Measurements from ENCODE around the gene MEPE.
"Not testable (repeated sequence)": the region's sequence is repeated elsewhere in the genome, so short reads cannot be mapped to it uniquely, and the experiment has no call there.

MEPE gene

DNA sequence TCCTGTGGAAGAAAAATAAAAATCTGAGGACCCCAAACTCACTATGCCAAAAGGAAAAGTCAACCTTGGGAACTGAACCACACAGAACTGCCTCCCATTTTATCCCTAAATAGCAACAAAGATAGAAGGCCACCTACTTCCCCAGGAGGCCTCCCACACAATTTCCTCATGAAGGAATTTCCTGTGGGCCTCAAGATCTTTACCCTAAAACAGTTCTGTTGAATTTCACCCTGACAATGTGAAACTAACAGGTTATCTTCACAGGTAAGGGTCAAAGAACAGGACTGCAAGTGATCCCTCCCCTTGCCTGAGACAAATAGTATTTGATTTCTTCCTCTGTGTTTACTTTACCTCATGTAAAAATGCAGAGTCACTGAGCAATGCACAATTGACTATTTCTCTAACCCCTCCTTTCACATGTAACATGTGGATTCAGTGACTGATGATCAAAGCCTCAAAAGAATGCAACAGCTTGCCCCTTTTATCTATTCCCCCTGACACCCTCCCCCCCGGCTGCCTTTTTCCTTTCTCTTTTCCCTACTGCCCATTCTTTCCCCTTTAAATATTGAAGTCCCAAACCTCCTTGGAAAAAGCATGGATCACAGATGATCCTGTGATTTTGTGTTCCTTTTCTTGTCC, 33.3 kb downstream of the MEPE start:
- in situ Hi-C loops (cut with HindIII; ENCODE audit: low pct_unique_long_range_greater_than_20kb, low sequenced_read_pairs): no loop called here
- no peak for DNase-seq (ENCODE audit: low read depth in 1 of 2, low spot score in 1 of 2)
- no peak for TF ChIP-seq JUND (IDR thresholded peaks at IDR 0.05; ENCODE audit: low read depth)

DNA sequence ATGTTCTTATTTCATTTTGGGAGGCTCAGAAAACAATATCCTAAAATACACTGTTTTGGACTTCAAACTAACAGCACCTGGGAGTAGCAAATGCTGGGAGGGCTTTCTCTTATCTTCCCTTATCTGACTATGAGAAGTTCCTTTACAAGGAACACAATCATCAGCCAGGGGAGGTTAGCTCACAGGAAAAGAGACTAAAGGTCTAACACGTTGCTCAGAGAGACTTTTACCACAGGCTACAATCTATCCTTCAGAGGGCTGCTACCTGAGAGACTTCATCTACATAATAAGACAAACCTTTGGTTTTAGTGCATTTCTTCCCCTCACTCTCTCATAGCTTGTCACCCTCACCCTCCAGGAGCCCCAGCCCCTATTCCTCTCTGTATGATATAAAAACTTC, 35.8 kb downstream of the MEPE start:
- in situ Hi-C loops (cut with HindIII; ENCODE audit: low pct_unique_long_range_greater_than_20kb, low sequenced_read_pairs): no loop called here
- no peak for TF ChIP-seq JUND (IDR thresholded peaks at IDR 0.05; ENCODE audit: low read depth)
- DNase-seq (ENCODE audit: low read depth in 1 of 2, low spot score in 1 of 2): no peak

DNA sequence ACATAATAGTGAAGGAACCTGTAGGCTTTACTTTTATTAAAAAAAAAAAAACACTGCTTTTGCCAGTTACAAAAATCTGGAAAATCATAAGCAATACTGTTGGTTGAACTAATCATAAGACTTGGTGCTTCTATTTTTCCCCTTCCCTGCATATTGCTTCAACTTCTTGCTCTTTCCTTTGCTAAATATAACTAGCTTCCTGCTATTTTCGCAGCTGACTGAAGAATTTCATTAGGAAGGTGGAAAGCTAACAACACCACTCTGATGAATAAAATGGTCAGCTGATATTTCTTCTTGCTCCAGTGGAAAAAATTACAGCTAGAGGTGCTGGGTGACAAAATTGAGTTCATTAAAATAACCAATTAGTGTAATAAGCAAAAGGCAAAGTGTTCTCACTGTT, 39.3 kb downstream of the MEPE start:
- in situ Hi-C loops (cut with HindIII; ENCODE audit: low pct_unique_long_range_greater_than_20kb, low sequenced_read_pairs): no loop called here
- no peak for DNase-seq (ENCODE audit: low read depth in 1 of 2, low spot score in 1 of 2)
- TF ChIP-seq JUND (IDR thresholded peaks at IDR 0.05; ENCODE audit: low read depth): no peak

DNA sequence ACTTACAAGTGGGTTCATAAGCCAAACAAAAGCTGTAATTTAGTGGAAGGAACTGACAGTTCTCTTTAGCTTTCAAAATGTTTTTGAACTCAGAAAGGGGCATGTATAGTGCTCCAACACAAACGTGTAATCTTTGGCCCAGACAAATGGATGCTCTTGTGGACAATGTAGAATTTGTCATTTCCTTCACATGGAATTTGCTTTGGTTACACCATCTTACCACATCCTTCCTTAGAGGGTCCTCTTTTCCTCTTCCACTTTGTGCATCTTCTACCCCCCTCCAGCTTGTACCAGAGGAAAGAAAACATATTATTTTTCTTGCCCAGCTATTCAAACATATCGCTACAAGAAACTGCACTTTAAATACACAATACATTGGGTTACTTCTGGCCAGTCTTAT, 42.4 kb downstream of the MEPE start:
- in situ Hi-C loops (cut with HindIII; ENCODE audit: low pct_unique_long_range_greater_than_20kb, low sequenced_read_pairs): no loop called here
- TF ChIP-seq JUND (IDR thresholded peaks at IDR 0.05; ENCODE audit: low read depth): no peak
- DNase-seq (ENCODE audit: low read depth in 1 of 2, low spot score in 1 of 2): no peak

DNA sequence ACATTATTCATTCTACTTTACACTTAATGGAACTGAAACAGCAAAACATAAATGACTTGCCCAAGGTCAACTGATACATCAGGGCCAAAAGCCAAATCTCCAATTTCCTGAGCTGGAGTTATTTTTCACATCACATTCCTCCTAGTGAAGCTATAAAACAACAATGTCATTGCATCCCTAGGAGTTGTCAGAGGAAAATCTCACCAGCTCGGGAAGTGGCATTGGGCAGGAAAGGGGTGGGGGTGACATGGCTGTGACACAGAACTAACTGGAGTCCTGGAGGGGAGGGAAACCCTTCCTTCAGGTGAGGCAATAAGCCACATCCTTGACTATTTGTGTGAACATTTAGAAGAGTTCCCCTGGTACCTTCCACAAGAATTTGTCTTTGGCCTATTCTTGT, 47.3 kb downstream of the MEPE start:
- in situ Hi-C loops (cut with HindIII; ENCODE audit: low pct_unique_long_range_greater_than_20kb, low sequenced_read_pairs): no loop called here
- TF ChIP-seq JUND (IDR thresholded peaks at IDR 0.05; ENCODE audit: low read depth): no peak
- no peak for DNase-seq (ENCODE audit: low read depth in 1 of 2, low spot score in 1 of 2)

DNA sequence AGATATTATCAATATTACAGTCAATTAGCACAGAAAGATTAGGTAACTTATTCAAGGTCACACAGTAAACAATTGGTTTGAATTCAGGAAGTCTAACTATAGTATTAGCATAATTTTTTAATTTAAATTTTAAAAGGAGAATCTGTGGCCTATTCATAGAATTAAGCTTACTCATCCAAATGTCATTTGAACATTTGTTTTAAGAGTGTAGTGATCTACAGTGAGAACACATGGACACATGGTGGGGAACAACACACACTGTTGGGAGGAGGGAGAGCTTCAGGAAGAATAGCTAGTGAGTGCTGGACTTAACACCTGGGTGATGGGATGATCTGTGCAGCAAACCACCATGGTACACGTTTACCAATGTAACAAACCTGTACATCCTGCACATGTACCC, 48.3 kb downstream of the MEPE start:
- in situ Hi-C loops (cut with HindIII; ENCODE audit: low pct_unique_long_range_greater_than_20kb, low sequenced_read_pairs): no loop called here
- DNase-seq (ENCODE audit: low read depth in 1 of 2, low spot score in 1 of 2): no peak
- no peak for TF ChIP-seq JUND (IDR thresholded peaks at IDR 0.05; ENCODE audit: low read depth)

DNA sequence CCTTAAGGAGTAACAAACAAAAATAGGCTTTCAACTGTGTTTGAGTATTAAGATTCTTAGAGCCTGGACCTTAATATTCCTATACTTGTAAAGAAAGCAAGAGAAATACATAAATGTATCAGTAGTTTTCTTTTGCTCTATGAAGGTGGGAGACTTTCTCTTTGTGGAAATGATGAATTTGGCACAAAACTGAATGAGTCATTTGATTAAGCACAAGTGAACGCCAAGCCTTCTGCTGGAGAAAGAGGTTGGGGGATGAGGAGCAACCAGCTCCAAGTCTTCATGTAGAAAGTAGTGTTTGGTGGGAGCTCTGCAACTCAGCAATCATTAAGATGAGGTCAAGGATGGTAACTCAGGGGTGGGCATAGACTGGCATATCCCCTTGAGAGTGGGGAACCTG, 49.6 kb downstream of the MEPE start:
- in situ Hi-C loops (cut with HindIII; ENCODE audit: low pct_unique_long_range_greater_than_20kb, low sequenced_read_pairs): no loop called here
- no peak for DNase-seq (ENCODE audit: low read depth in 1 of 2, low spot score in 1 of 2)
- TF ChIP-seq JUND (IDR thresholded peaks at IDR 0.05; ENCODE audit: low read depth): no peak

DNA sequence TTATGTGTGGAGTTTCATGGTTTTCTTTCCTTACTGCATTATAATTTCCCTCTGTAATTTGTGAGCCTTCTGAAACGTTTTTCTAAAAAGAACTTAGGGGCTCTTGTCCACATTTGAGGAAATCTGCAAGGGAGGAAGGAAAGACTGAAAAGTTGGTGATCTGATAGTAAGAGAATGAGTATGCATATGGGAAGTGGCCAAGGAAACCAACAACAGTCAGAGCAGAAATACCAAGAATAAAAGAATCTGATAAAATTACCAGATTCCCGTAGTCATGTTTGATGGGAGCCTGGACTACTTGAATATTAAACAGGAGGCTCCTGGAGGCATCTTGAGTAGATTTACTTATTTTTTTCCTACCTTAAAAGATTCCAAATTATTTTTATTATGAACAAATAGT, 50.1 kb downstream of the MEPE start:
- TF ChIP-seq JUND (IDR thresholded peaks at IDR 0.05; ENCODE audit: low read depth): no peak
- in situ Hi-C loops (cut with HindIII; ENCODE audit: low pct_unique_long_range_greater_than_20kb, low sequenced_read_pairs): no loop called here
- no peak for DNase-seq (ENCODE audit: low read depth in 1 of 2, low spot score in 1 of 2)

DNA sequence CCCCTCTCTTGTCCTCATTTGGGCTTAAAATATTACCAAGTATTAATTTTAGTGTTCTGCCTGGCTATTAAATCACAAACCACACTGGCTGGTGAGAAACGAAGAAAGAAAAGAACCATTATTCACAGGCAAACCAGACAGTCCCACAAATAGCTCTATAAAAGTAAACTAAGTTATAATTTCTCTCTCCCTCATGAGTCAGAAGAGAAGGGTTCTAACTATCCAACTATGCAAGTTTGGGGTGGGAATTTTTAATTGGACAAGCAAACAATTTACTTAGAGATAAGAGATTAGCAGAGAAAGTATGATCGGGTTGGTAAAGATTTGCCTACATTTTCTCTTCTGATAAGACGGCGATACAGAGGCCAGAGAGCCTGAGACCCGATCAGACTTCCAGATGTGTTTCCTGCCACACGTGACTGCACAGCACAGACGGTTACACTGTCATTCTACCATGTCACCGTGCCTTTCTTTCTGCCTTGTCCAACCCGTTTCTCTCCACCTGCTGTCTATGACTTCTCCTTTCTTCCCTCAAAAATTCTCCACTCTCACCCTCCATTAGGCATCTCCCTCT, 52.3 kb downstream of the MEPE start:
- in situ Hi-C loops (cut with HindIII; ENCODE audit: low pct_unique_long_range_greater_than_20kb, low sequenced_read_pairs): no loop called here
- no peak for DNase-seq (ENCODE audit: low read depth in 1 of 2, low spot score in 1 of 2)
- no peak for TF ChIP-seq JUND (IDR thresholded peaks at IDR 0.05; ENCODE audit: low read depth)

DNA sequence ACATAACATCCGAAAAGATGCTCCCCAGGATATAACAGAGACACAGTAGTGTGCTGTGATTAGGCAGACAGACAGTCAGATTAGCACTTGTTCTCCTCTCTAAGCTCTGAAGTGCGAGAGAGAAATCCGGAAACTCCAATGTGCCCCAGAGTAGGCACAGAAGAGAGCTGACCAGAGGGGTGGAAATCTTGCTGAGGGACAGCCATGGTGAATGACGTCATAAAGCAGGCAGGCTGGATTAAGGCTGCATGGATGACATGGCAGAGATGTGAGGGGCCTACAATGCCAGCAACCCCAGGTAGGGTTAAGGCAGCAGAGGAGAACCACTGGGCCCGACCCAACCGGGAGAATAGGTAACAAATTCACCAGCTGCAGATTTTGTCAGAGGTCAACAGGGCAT, 53.3 kb downstream of the MEPE start:
- no peak for TF ChIP-seq JUND (IDR thresholded peaks at IDR 0.05; ENCODE audit: low read depth)
- in situ Hi-C loops (cut with HindIII; ENCODE audit: low pct_unique_long_range_greater_than_20kb, low sequenced_read_pairs): no loop called here

DNA sequence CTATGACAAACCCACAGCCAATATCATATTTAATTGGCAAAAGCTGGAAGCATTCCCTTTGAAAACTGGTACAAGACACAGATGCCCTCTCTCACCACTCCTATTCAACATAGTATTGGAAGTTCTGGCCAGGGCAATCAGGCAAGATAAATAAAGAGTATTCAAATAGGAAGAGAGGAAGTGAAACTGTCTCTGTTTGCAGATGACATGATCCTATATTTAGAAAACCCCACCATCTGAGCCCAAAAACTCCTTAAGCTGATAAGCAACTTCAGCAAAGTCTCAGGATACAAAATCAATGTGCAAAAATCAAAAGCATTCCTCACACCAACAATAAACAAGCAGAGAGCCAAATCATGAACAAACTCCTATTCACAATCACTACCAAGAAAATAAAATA, 58.0 kb downstream of the MEPE start:
- in situ Hi-C loops (cut with HindIII; ENCODE audit: low pct_unique_long_range_greater_than_20kb, low sequenced_read_pairs); DNase-seq (ENCODE audit: low read depth in 1 of 2, low spot score in 1 of 2): not testable (repeated sequence)

More for the DNA sequence above, 53.3 kb downstream of the MEPE start:
- DNase-seq (ENCODE audit: low read depth in 1 of 2, low spot score in 1 of 2): no peak

DNA sequence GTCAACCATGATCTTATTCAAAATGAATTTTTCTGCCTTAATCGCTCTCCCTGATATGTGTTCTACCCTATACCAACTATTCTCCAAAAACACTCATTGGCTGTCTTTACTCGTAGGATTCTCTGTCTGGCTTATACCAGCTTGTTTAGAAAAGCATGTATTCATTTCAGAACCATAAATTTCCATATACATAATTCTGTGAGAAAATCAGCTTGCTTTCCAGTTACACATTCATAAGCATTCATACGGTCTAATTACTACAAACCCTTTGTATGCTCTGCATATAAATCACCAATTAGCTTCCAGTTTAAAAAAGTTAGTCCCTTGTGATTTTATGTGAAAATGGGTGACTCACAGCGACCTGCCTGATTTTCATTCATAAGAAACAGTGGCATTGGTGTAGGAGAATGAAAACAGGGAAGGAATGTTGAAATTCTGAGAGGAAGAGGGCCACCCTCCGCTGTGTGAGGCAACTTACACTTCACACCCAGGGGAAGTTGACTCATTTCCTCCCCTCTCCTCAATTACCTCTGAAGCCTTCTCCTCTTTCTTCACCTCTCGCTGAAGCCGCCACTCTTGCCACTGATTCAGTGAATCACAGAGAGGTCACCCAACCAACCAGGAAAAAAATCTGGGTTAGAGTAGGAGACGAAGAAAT, 63.3 kb downstream of the MEPE start:
- in situ Hi-C loops (cut with HindIII; ENCODE audit: low pct_unique_long_range_greater_than_20kb, low sequenced_read_pairs): no loop called here
- TF ChIP-seq JUND (IDR thresholded peaks at IDR 0.05; ENCODE audit: low read depth): no peak
- no peak for DNase-seq (ENCODE audit: low read depth in 1 of 2, low spot score in 1 of 2)

Measured in T47D (cell line).